Karpas-422 (cell line): ENCODE results near the gene EYS. TPM values are rescaled to one million over a fixed set of nuclear protein-coding genes. Genes with fewer than 3 reads are reported as not detected.

ENCODE experiments used
- DNase-seq: peaks from one replicate; pipeline ENCODE4 v3.0.0-alpha.2; 2015
- H2AFZ ChIP-seq: fragments of 200-600 bp; sonication (generic); 2 replicates; pipeline ENCODE4 v1.6.1; 2014; ENCODE audit warnings: antibody characterized with exemption, low read length, mixed read lengths
- H3K27ac ChIP-seq: fragments of 200-600 bp; sonication (generic); 2 replicates; pipeline ENCODE4 v1.5.1; 2014; ENCODE audit warnings: mild to moderate bottlenecking, low read length, moderate library complexity
- H3K27me3 ChIP-seq: fragments of 200-600 bp; sonication (generic); 2 replicates; pipeline ENCODE4 v1.6.1; 2014; ENCODE audit warnings: low read length, mixed read lengths
- H3K36me3 ChIP-seq: fragments of 200-600 bp; sonication (generic); 2 replicates; pipeline ENCODE4 v1.6.1; 2014; ENCODE audit warnings: low read length, mixed read lengths; ENCODE audit not compliant: insufficient read depth
- H3K4me1 ChIP-seq: fragments of 200-600 bp; sonication (generic); 2 replicates; pipeline ENCODE4 v1.6.1; 2014; ENCODE audit warnings: mild to moderate bottlenecking, low read length, mixed read lengths
- H3K4me2 ChIP-seq: fragments of 200-600 bp; sonication (generic); 2 replicates; pipeline ENCODE4 v1.6.1; 2014; ENCODE audit warnings: low read length, low read depth, mild to moderate bottlenecking; ENCODE audit not compliant: poor library complexity, severe bottlenecking
- H3K4me3 ChIP-seq: fragments of 200-600 bp; sonication (generic); 2 replicates; pipeline ENCODE4 v1.5.1; 2014; ENCODE audit warnings: mild to moderate bottlenecking, antibody characterized with exemption, low read length, mixed read lengths
- H3K79me2 ChIP-seq: fragments of 200-600 bp; sonication (generic); 2 replicates; pipeline ENCODE4 v1.6.1; 2014; ENCODE audit warnings: mild to moderate bottlenecking, low read length, mixed read lengths
- H3K9ac ChIP-seq: fragments of 200-600 bp; sonication (generic); 2 replicates; pipeline ENCODE4 v1.6.0; 2014; ENCODE audit warnings: low read length
- H3K9me2 ChIP-seq: fragments of 200-600 bp; sonication (generic), shearing (Covaris generic); replicated peaks from 2 replicates; pipeline ENCODE4 v1.6.0; 2014; ENCODE audit warnings: mild to moderate bottlenecking, low read length, moderate library complexity; ENCODE audit not compliant: insufficient read depth
- H3K9me3 ChIP-seq: fragments of 300-700, 200-600 bp; sonication (generic); 2 replicates; pipeline ENCODE4 v1.6.1; 2014; ENCODE audit warnings: low read length, mixed read lengths
- H4K20me1 ChIP-seq: fragments of 200-600 bp; sonication (generic); 2 replicates; pipeline ENCODE4 v1.6.1; 2014; ENCODE audit warnings: mild to moderate bottlenecking, antibody characterized with exemption, low read length, low read depth; ENCODE audit not compliant: insufficient read depth
- total RNA-seq: library from RNA; depleted of rRNA; stranded (reverse); fragments of >200 nt; shearing (Covaris generic); gene quantifications from 2 replicates; pipeline ENCODE4 v1.2.3, GENCODE V29; 2014; ENCODE audit warnings: low replicate concordance

EYS gene
- total RNA-seq, 1 experiment from 2014 or later: not detected

DNA sequence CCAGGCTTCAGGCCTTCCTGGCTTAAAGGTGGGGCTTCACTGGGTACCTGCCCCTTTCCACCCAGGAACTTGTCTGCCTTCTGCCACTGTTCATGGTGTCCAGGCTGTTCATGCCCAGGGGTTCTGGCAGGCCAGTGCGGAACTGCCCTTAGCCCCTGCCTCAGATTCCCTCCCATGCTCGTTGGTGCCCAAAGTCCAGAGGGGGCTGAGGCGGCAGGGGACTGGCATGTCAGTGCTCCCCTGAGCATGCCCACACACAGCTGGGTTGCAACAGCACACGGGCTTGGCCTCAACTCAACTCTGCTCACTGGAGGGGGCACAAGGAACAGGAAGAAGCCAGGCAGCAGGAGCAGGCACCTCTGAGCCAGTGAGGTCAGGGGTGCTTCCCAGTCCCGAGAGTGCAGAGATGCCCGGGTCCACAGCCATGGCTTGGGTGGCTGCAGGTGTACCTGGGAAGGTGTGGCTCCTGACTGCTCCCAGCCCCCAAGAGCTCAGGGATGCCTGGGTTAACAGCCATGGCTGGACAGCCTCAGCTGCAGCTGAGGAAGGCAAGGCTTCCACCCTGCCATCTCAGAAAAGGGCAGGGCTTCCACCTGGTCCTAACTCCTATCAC is 845.9 kb downstream of the EYS start:
- DNase-seq: no peak
- H3K4me2 ChIP-seq: no peak overlapping the region
- no peak overlapping the region for H3K27ac ChIP-seq
- H2AFZ ChIP-seq: no peak overlapping the region
- H3K9me2 ChIP-seq: no peaks in the 10 kb centered on the region
- no peaks in the 10 kb centered on the region for H3K79me2 ChIP-seq
- no peak overlapping the region for H3K4me3 ChIP-seq
- no peak overlapping the region for H3K9ac ChIP-seq
- H3K4me1 ChIP-seq: no peaks in the 10 kb centered on the region
- no peaks in the 10 kb centered on the region for H4K20me1 ChIP-seq
- no peaks in the 10 kb centered on the region for H3K27me3 ChIP-seq
- no peaks in the 10 kb centered on the region for H3K36me3 ChIP-seq
- peaks cover 35% of the 10 kb centered on the region for H3K9me3 ChIP-seq

DNA sequence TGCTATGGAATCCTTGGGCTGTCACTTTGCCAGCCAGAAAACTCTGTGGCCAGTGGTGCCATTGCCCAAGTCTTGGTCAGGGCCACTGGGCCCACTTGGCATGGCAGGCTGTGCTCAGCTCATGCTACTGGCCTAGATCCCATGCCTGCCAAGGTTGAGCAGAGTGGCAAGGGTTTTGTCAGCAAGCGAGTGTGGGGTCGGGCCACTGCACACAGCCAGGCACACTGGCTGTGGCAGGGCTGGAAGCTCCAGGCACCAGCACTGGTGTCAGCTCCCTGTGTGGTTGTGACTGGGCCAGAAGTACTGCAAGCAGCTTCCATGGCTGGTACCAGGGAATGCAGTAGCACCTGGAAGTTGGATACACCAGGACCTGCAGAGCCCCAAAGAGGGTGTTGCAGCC is 846.8 kb downstream of the EYS start:
- H3K36me3 ChIP-seq: no peaks in the 10 kb centered on the region
- no peak for DNase-seq

DNA sequence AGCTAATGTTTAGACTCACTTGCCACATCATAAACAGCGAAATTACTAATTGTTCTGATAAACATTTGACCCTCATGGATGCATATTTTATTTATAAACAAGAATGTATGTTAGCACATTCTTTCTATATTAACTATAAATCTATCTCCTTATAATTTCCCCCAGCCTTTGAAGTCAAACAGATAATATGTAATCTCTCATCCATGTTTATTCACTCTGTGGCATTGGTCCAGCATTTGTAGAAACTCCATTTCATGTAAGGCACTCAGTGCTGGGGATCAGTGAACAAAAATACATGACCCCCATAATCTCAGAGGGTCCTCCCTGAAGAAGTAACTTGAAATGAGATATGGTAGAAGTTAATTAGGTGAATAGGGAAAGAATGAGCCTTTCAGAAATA is 856.9 kb downstream of the EYS start:
- no peak for DNase-seq
- no peak overlapping the region for H3K4me3 ChIP-seq
- H3K27ac ChIP-seq: no peak overlapping the region
- H3K27me3 ChIP-seq: no peaks in the 10 kb centered on the region
- H4K20me1 ChIP-seq: no peaks in the 10 kb centered on the region
- no peak overlapping the region for H2AFZ ChIP-seq
- H3K4me1 ChIP-seq: no peaks in the 10 kb centered on the region
- no peak overlapping the region for H3K9ac ChIP-seq
- H3K36me3 ChIP-seq: no peaks in the 10 kb centered on the region
- no peak overlapping the region for H3K4me2 ChIP-seq
- H3K9me2 ChIP-seq: no peaks in the 10 kb centered on the region
- H3K79me2 ChIP-seq: no peaks in the 10 kb centered on the region
- peaks cover 21% of the 10 kb centered on the region for H3K9me3 ChIP-seq

More for the DNA sequence above, 846.8 kb downstream of the EYS start:
- no peak overlapping the region for H3K27ac ChIP-seq
- H3K79me2 ChIP-seq: no peaks in the 10 kb centered on the region
- no peak overlapping the region for H3K4me3 ChIP-seq
- no peak overlapping the region for H3K4me2 ChIP-seq
- no peak overlapping the region for H3K9ac ChIP-seq
- no peaks in the 10 kb centered on the region for H4K20me1 ChIP-seq
- no peaks in the 10 kb centered on the region for H3K27me3 ChIP-seq
- no peaks in the 10 kb centered on the region for H3K9me2 ChIP-seq
- H3K4me1 ChIP-seq: no peaks in the 10 kb centered on the region
- H3K9me3 ChIP-seq: peaks cover 39% of the 10 kb centered on the region
- no peak overlapping the region for H2AFZ ChIP-seq

DNA sequence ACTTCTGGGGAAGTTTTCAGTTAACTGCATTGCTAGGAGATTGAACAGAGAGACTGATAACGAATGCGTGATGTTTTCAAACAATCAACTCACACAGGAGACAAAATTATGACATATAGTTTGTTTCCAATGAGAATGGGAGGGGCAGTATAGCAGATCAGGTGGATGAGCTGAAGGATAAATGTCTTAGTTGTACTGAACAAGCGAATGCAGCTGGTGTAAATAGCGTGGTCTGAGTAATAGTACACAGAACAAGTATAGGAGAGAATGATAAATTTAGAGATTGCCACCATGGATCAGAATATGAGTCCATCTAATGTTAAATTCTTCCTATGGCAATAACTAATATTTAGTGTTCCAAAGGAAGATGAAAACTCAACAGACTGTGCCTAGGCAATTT is 858.6 kb downstream of the EYS start:
- Histone ChIP-seq H3K27ac (no peak overlapping the region), H2AFZ (no peak overlapping the region), H3K9me2 (no peaks in the 10 kb centered on the region), H3K4me2 (no peak overlapping the region), H3K9ac (no peak overlapping the region), H3K4me1 (no peaks in the 10 kb centered on the region), H4K20me1 (no peaks in the 10 kb centered on the region), H3K9me3 (peaks cover 21% of the 10 kb centered on the region), H3K27me3 (no peaks in the 10 kb centered on the region), H3K79me2 (no peaks in the 10 kb centered on the region), H3K36me3 (no peaks in the 10 kb centered on the region), H3K4me3 (no peak overlapping the region)
- no peak for DNase-seq

DNA sequence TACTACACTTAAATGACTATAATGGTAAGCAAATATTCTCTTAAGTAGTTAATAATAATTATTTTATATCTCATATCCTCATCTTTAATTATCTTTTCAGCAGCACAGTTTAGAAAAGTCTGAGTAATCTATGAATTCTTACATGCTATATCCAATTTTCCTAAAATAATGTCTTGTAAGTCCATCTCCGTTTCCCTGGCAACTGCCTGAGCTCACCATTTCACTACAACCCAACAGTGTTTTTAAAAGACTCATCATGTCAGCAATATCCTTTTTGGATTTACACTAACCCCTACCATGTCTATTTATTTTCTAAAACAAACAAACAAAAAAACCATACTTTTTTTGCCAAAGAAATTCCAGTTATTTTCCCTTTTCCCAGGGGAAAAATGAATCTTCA is 859.6 kb downstream of the EYS start:
- H3K4me3 ChIP-seq: no peak overlapping the region
- H3K4me2 ChIP-seq: no peak overlapping the region
- H3K9ac ChIP-seq: no peak overlapping the region
- H2AFZ ChIP-seq: no peak overlapping the region
- no peak for DNase-seq
- H3K79me2 ChIP-seq: no peaks in the 10 kb centered on the region
- no peaks in the 10 kb centered on the region for H3K9me2 ChIP-seq
- peaks cover 16% of the 10 kb centered on the region for H3K9me3 ChIP-seq
- no peaks in the 10 kb centered on the region for H3K4me1 ChIP-seq
- H3K36me3 ChIP-seq: no peaks in the 10 kb centered on the region
- no peaks in the 10 kb centered on the region for H4K20me1 ChIP-seq
- no peak overlapping the region for H3K27ac ChIP-seq
- no peaks in the 10 kb centered on the region for H3K27me3 ChIP-seq

DNA sequence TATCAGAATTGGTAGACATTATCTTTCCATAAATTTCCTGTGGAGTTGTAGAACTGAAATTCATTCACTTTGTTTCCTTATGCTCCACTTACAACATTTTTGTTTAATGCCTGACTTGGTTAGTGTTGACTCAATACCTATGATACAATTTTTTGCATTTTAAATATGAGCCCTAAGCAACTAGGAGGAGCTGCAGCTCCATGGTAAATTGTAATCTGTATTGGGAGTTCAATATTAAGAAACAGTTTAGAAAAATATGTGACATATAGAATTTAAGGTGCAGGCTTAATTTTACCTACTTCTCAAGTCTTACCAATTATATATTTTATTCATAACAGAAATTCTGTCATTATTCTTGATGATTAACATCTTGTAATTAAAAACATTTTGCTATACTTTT is 868.3 kb downstream of the EYS start:
- Histone ChIP-seq H4K20me1 (no peaks in the 10 kb centered on the region), H3K79me2 (no peaks in the 10 kb centered on the region), H3K36me3 (no peaks in the 10 kb centered on the region), H3K27me3 (no peaks in the 10 kb centered on the region), H3K27ac (no peak overlapping the region), H3K9ac (no peak overlapping the region), H2AFZ (no peak overlapping the region), H3K4me3 (no peak overlapping the region), H3K9me3 (peaks cover 5% of the 10 kb centered on the region), H3K4me1 (no peaks in the 10 kb centered on the region), H3K9me2 (no peaks in the 10 kb centered on the region), H3K4me2 (no peak overlapping the region)
- no peak for DNase-seq

DNA sequence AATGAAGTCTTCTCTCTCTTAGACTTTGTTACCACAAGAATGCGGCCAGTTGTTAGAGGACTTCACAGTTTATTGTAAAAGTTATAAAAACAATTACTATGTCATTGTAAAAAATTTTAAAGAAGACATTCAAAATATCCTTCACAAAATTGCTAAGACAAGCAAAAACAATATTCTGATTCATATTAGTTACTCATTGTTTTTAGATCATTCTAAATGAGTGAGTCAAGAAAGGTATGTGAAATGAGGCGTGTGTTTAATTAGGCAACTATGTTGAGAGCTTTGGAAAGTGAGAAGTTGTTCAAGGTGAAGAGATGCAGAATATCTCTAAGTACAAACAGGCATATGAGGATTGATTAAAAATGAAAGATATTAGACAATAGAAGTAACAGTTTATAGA is 875.3 kb downstream of the EYS start:
- Histone ChIP-seq H2AFZ (no peak overlapping the region), H3K9me3 (peaks cover 11% of the 10 kb centered on the region), H4K20me1 (no peaks in the 10 kb centered on the region), H3K36me3 (no peaks in the 10 kb centered on the region), H3K27me3 (no peaks in the 10 kb centered on the region), H3K4me2 (no peak overlapping the region), H3K4me3 (no peak overlapping the region), H3K9ac (no peak overlapping the region), H3K27ac (no peak overlapping the region), H3K9me2 (no peaks in the 10 kb centered on the region), H3K4me1 (no peaks in the 10 kb centered on the region), H3K79me2 (no peaks in the 10 kb centered on the region)
- DNase-seq: no peak

DNA sequence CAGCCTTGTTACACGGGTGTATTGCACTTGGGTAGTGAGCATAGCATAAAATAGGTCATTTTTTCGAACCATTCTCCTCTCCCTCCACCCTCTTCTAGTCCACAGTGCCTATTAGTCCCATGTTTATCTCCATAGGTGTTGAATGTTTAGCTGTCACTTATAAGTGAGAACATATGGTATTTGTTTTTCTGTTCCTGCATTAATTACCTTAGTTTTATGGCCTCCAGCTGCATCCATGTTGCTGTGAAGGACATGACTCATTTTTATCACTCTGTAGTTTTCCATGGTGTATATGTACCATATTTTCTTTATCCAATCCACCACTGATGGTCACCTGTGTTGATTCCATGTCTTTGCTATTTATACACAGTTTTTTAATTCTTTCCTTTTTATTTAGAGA is 889.5 kb downstream of the EYS start:
- H2AFZ ChIP-seq: no peak overlapping the region
- no peaks in the 10 kb centered on the region for H3K4me1 ChIP-seq
- H3K9ac ChIP-seq: no peak overlapping the region
- no peaks in the 10 kb centered on the region for H4K20me1 ChIP-seq
- no peaks in the 10 kb centered on the region for H3K79me2 ChIP-seq
- no peaks in the 10 kb centered on the region for H3K9me2 ChIP-seq
- H3K36me3 ChIP-seq: no peaks in the 10 kb centered on the region
- H3K4me2 ChIP-seq: no peak overlapping the region
- H3K27ac ChIP-seq: no peak overlapping the region
- DNase-seq: no peak
- H3K9me3 ChIP-seq: peaks cover 12% of the 10 kb centered on the region
- no peaks in the 10 kb centered on the region for H3K27me3 ChIP-seq
- no peak overlapping the region for H3K4me3 ChIP-seq

DNA sequence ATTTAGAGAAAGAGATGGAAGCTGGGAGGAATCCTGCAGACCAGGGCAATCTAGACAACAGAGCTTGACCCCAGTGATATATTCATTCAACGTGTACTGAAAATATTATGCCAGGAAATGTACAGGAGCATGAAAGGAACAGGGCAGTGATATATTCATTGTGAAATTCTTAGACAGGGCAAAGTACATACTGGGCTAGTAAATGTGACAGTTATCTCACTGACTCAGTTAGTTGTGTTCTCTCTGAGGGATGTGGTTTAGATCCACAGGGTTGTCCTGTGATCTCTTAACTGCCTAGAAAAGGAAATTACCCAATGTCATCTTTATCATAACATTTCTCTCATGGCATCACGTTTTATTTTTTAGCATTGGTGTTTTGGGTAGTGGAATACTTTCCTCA is 891.3 kb downstream of the EYS start:
- H3K9ac ChIP-seq: no peak overlapping the region

More for the DNA sequence above, 891.3 kb downstream of the EYS start:
- no peaks in the 10 kb centered on the region for H3K27me3 ChIP-seq
- no peak overlapping the region for H3K4me3 ChIP-seq
- no peaks in the 10 kb centered on the region for H4K20me1 ChIP-seq
- no peaks in the 10 kb centered on the region for H3K4me1 ChIP-seq
- no peaks in the 10 kb centered on the region for H3K79me2 ChIP-seq
- H3K9me3 ChIP-seq: peaks cover 9% of the 10 kb centered on the region; the same call in 1 of the 2 replicates
- no peak for DNase-seq
- H2AFZ ChIP-seq: no peak overlapping the region
- H3K27ac ChIP-seq: no peak overlapping the region
- H3K36me3 ChIP-seq: no peaks in the 10 kb centered on the region
- H3K9me2 ChIP-seq: no peaks in the 10 kb centered on the region
- no peak overlapping the region for H3K4me2 ChIP-seq
